Heart left ventricle (tissue), 16 donors: ENCODE results near the gene CHID1. TPM values are rescaled to one million over a fixed set of nuclear protein-coding genes. Genes with fewer than 3 reads are reported as not detected.

ENCODE experiments used
- ATAC-seq, 4 donors: fragments of 200-7000 bp; cut with Tn5 transposase; one replicate each; pipeline ENCODE4 v1.9.1; 2020 to 2022; ENCODE audit warnings: moderate library complexity in 4 of 4, mild to moderate bottlenecking in 3 of 4, moderate number of reproducible peaks in 1 of 4
- DNase-seq, 5 donors: peaks; one replicate each; pipeline ENCODE4 v3.0.0-alpha.2; 2020
- H3K27ac ChIP-seq, 12 donors: fragments of 200-600 bp; sonication (generic) in 4 of 12; one replicate each; pipeline versions ENCODE4 v1.5.0 to v1.8.0; 2016 to 2022; ENCODE audit warnings: mild to moderate bottlenecking in 2 of 12
- H3K27me3 ChIP-seq, 9 donors: fragments of 200-600 bp; sonication (generic) in 2 of 9; one replicate each; pipeline versions ENCODE4 v1.5.1 to v1.8.0; 2016 to 2022; ENCODE audit warnings: mild to moderate bottlenecking in 3 of 9
- H3K36me3 ChIP-seq, 9 donors: fragments of 200-600 bp; sonication (generic) in 2 of 9; one replicate each; pipeline versions ENCODE4 v1.5.0 to v1.8.0; 2018 to 2022; ENCODE audit warnings: mild to moderate bottlenecking in 2 of 9
- H3K4me1 ChIP-seq, 12 donors: fragments of 200-600 bp; sonication (generic) in 4 of 12; one replicate each; pipeline versions ENCODE4 v1.5.0 to v1.8.0; 2016 to 2022; ENCODE audit warnings: mild to moderate bottlenecking in 3 of 12
- H3K4me3 ChIP-seq, 12 donors: fragments of 200-600 bp; sonication (generic) in 4 of 12; one replicate each; pipeline versions ENCODE4 v1.5.0 to v1.8.0; 2017 to 2022; ENCODE audit warnings: mild to moderate bottlenecking in 9 of 12, moderate library complexity in 4 of 12
- H3K9me3 ChIP-seq, 12 donors: fragments of 200-600 bp; sonication (generic) in 4 of 12; one replicate each; pipeline versions ENCODE4 v1.5.0 to v1.8.0; 2016 to 2022; ENCODE audit warnings: mild to moderate bottlenecking in 1 of 12
- CTCF ChIP-seq, 12 donors: fragments of 200-600 bp; sonication (generic) in 4 of 12; IDR thresholded peaks; one replicate each; pipeline versions ENCODE4 v1.5.0 to v1.8.0; 2018 to 2022; ENCODE audit warnings: antibody characterized with exemption in 12 of 12, mild to moderate bottlenecking in 5 of 12
- POLR2A ChIP-seq, 2 donors: fragments of 450-650 bp; IDR thresholded peaks; one replicate each; pipeline ENCODE4 v1.6.1; 2017; ENCODE audit warnings: antibody characterized with exemption in 2 of 2, mild to moderate bottlenecking in 2 of 2, moderate library complexity in 2 of 2
- WGBS, 4 donors: extraction: QIAGEN DNeasy Blood & Tissue Kit in 2 of 4; methylation state at CpG; one replicate each; pipeline versions ENCODE4 v1.1.5 to v1.1.7; 2013 to 2018; 5-methylcytosine and 5-hydroxymethylcytosine counted together
- intact Hi-C, 10 donors: fragments of 100-400 bp; cut with DNase I; formaldehyde crosslinking; loops; one replicate each; pipeline versions ENCODE4 v1.11.1 to v1.14.2; 2022
- polyA plus RNA-seq, 2 donors: library from polyadenylated mRNA; stranded (reverse); fragments of 200-250 nt; gene quantifications; one replicate each; pipeline ENCODE4 v1.2.3, GENCODE V29; 2013
- total RNA-seq, 9 donors: library from RNA; depleted of rRNA in 2 of 9; stranded (reverse); fragments of >200 nt in 2 of 9; fragmentation: NEBNext Ultra II Directional in 3 of 9; extraction: Animal tissue kit (Norgen Biotek cat#: 25700) in 3 of 9; gene quantifications; one replicate each; pipeline versions ENCODE4 v1.1.0 to v1.2.4, GENCODE V29; 2016 to 2023
- donor health status: ischemic (EF 13 %, LVEDD 7.1; RV severe dilation, severe dysfunction).
- donor health status: healthy with polysubstance abuse.
- donor health status: DM: no; HTN: yes; CAD: no.
- donor health status: DM: no; HTN: no; CAD: no.
- donor health status: ischemic (EF 25% LVEDD 6.9; RV normal size, moderate dysfunction).
- donor health status: ischemic (EF 25% LVEDD 5.7; RV mildly dilated, moderate dysfunction).
- donor health status: healthy.
- donor health status: DM: yes; HTN: yes; CAD: no.
- donor health status: ischemic (EF 35%, LVEDD 5.7; RV mildly dilated, moderate dysfunction).
- donor health status: nonischemic (EF 11% LVEDD 7.7; RV severe dilation, severe dysfunction).
- donor health status: DM: yes; HTN: yes; CAD: no.
- donor health status: PGD.
- donor health status: ischemic (EF 29% LVEDD 5.4; RV normal size, mild dysfunction).
- donor health status: nonischemic (EF 23%, LVEDD 6.1; RV moderate dilation, normal function).

CHID1 gene
- total and polyA plus RNA-seq, 11 donors: 30.8 to 87.7 (median 55.3) TPM

GRCh38 chr11:842370-843002, 68.1 kb downstream of the CHID1 start, which contains the start of the genes POLR2L and TSPAN4:
Gene POLR2L, minus strand, starts transcription at chr11:842529. Its CDS starts 21 bp downstream, at chr11:842508.
Gene TSPAN4, plus strand, starts transcription at chr11:842852. Its CDS starts 7,453 bp downstream, at chr11:850305.
- intact Hi-C loops: loop anchor here in 2 of 10 donors (1.0 to 5.0 kb wide), 2 partner anchors 33 to 35 kb away; partner anchors contain the start of genes RPLP2 (in 2 of the 2) and PIDD1 (in 1 of the 2)
- WGBS, 4 donors: 0% methylated on average over 15 to 87 of the region's 87 CpGs
- peaks cover 7 to 78% (median 50%) of the 10 kb centered on the region in 12 donors for H3K4me1 ChIP-seq
- H3K4me3 ChIP-seq: peak within 1 kb of the TSS; percentile 78 to 100 (median 93)
- no peaks in the 10 kb centered on the region for H3K9me3 ChIP-seq
- peaks cover 0 to 39% (median 31%) of the 10 kb centered on the region in 9 donors for H3K36me3 ChIP-seq
- peak within 1 kb of the TSS; percentile 86 to 99 (median 96) for H3K27ac ChIP-seq
- H3K27me3 ChIP-seq: no peaks in the 10 kb centered on the region
- ATAC-seq (peak in 2 of 4 donors; percentile 63 to 64), DNase-seq (peak; percentile 92 to 94 (median 93))
- TF ChIP-seq CTCF (IDR thresholded peaks at IDR 0.05): no peak
- peak in 1 of 2 donors; percentile 93 for TF ChIP-seq POLR2A (IDR thresholded peaks at IDR 0.05)

- H3K4me1 ChIP-seq: peaks cover 7 to 83% (median 55%) of the 10 kb centered on the region in 12 donors
- 1% methylated on average over 16 to 27 of the region's 27 CpGs for WGBS, 4 donors
- no peaks in the 10 kb centered on the region for H3K27me3 ChIP-seq
- peak in 2 of 4 donors; percentile 2 to 9 for ATAC-seq
- no peak for DNase-seq
- no peak for TF ChIP-seq POLR2A (IDR thresholded peaks at IDR 0.05)
- TF ChIP-seq CTCF (IDR thresholded peaks at IDR 0.05): no peak
- H3K27ac ChIP-seq: peak overlapping the region; percentile 86 to 99 (median 96)
- H3K36me3 ChIP-seq: peaks cover 0 to 44% (median 36%) of the 10 kb centered on the region in 9 donors
- peak overlapping the region; percentile 78 to 100 (median 93) for H3K4me3 ChIP-seq
- H3K9me3 ChIP-seq: no peaks in the 10 kb centered on the region
- intact Hi-C loops: loop anchor here in 2 of 10 donors (1.0 to 5.0 kb wide), 2 partner anchors 33 to 35 kb away; partner anchors contain the start of genes RPLP2 (in 2 of the 2) and PIDD1 (in 1 of the 2)
Observed at GRCh38 chr11:841981-842369, 68.6 kb downstream of the CHID1 start.

GRCh38 chr11:839875-840617, 70.6 kb downstream of the CHID1 start:
- DNase-seq: peak in 1 of 5 donors; percentile 31

More at GRCh38 chr11:839875-840617, 70.6 kb downstream of the CHID1 start:
- H3K4me1 ChIP-seq: peaks cover 7 to 82% (median 52%) of the 10 kb centered on the region in 12 donors
- H3K9me3 ChIP-seq: no peaks in the 10 kb centered on the region
- intact Hi-C loops: loop anchor here in 1 of 10 donors (5.0 kb wide), 1 partner anchor 33 kb away; the partner anchor contains the start of genes PIDD1 and RPLP2
- no peaks in the 10 kb centered on the region for H3K27me3 ChIP-seq
- 73 to 79% (median 74%) methylated on average over 12 to 25 of the region's 25 CpGs for WGBS, 4 donors
- H3K36me3 ChIP-seq: peaks cover 0 to 56% (median 48%) of the 10 kb centered on the region in 9 donors
- ATAC-seq: no peak
- peak overlapping the region in 3 of 12 donors; percentile 92 to 100 (median 94) for H3K4me3 ChIP-seq
- no peak overlapping the region for H3K27ac ChIP-seq
- TF ChIP-seq CTCF (IDR thresholded peaks at IDR 0.05) (no peak), POLR2A (IDR thresholded peaks at IDR 0.05) (no peak)
